SU-DHL-6 (cell line): ENCODE measurements around the gene PWP2.
"Not testable (repeated sequence)": the region's sequence is repeated elsewhere in the genome, so short reads cannot be mapped to it uniquely, and the experiment has no call there.

ENCODE experiments used
- CTCF ChIP-seq: fragments of 200-600 bp; sonication (generic); IDR thresholded peaks from one replicate; pipeline ENCODE4 v1.5.1; 2017; ENCODE audit warnings: antibody characterized with exemption, mild to moderate bottlenecking, low read length, moderate library complexity; ENCODE audit not compliant: insufficient read depth, poor library complexity, severe bottlenecking
- EZH2phosphoT487 ChIP-seq: fragments of 200-600 bp; sonication (generic), shearing (Covaris generic); conservative IDR thresholded peaks from 2 replicates; pipeline ENCODE4 v1.6.1; 2018; ENCODE audit warnings: mild to moderate bottlenecking, antibody characterized with exemption, low read length, moderate library complexity, mixed read lengths

- not testable (repeated sequence) for TF ChIP-seq EZH2phosphoT487, CTCF
These were observed 68.9 kb downstream of the PWP2 start for GRCh38 chr21:44176127-44176526.
